ENCODE data around the gene LTA4H. TPM values are rescaled to one million over a fixed set of nuclear protein-coding genes. Genes with fewer than 3 reads are reported as not detected.

The LTA4H gene
- total and polyA plus RNA-seq, 12 donors = 25.2 to 50.6 (median 39.1) TPM

DNA sequence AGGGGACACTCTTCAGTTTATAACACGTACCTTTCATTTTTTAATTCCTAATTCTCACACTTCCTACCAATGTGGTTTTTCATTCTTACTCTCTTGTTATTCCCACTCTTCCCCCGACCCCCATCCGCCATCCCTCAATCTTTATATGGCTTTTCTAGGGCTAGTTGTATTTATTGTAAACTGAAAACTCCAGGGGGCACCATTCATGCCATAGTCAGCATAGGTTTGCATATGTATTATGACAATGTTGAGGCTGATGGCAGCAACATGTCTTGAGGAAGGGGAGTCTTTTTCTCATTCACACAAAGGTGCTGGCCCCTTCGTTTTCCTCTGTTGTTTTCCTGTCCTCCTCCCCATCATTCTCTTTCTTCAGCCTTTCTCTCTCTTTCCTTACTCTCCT is 27.7 kb upstream of the LTA4H start:
- peak in 4 of 9 donors; percentile 18 to 31 (median 26) for TF ChIP-seq CTCF (IDR thresholded peaks at IDR 0.05)
- WGBS, 2 donors = 76 to 78% methylated on average over 4 of the region's 4 CpGs
- no peaks in the 10 kb centered on the region for H3K27me3 ChIP-seq
- no peaks in the 10 kb centered on the region for H3K36me3 ChIP-seq
- peaks cover 0 to 32% (median 17%) of the 10 kb centered on the region in 9 donors for H3K4me1 ChIP-seq
- ATAC-seq (no peak), DNase-seq (no peak)
- H3K4me3 ChIP-seq = no peak overlapping the region
- no peaks in the 10 kb centered on the region for H3K9me3 ChIP-seq
- intact Hi-C loops (cut with DNase I) = loop anchor here (2.0 to 10.0 kb wide), 12 partner anchors 69 to 454 kb away; partner anchors contain the start of gene CDK17 (in 4 of the 10)
- H3K27ac ChIP-seq = no peak overlapping the region

DNA sequence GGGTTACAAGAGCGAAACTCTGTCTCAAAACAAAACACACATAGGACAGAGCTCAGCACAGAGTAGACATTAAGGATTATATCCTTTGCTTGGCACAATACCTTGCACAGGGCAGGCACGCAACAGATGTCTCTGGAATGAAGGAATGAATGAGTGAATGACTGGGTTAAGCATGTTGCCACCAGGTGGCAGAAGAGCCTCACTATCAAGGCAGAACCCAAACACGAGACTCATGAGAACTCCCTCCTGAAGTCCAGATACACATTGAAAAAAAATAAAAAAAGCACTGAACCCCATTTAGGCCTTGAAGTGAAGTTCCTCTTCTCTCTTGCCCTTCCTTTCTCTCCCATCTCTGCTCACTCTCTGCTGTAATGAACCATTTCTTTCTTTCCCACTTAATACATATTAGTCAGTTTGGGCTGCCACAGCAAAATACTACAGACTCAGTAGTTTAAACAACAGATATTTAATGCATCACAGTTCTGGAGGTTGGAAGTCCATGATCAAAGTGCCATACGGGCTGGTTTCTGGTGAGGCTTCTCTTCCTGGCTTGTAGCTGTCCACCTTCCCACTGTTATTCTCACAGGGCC is 26.6 kb upstream of the LTA4H start:
- intact Hi-C loops (cut with DNase I) = loop anchor here (1.0 to 10.0 kb wide), 15 partner anchors 70 to 455 kb away; partner anchors contain the start of gene CDK17 (in 4 of the 10)
- Histone ChIP-seq H3K27me3 (no peaks in the 10 kb centered on the region), H3K4me3 (no peak overlapping the region), H3K9me3 (peaks cover 0 to 5% (median 2%) of the 10 kb centered on the region in 11 donors), H3K27ac (peak overlapping the region in 1 of 10 donors; percentile 36), H3K36me3 (no peaks in the 10 kb centered on the region), H3K4me1 (peaks cover 0 to 32% (median 17%) of the 10 kb centered on the region in 9 donors)
- TF ChIP-seq CTCF (IDR thresholded peaks at IDR 0.05) = peak; percentile 79 to 91 (median 87)
- peak; percentile 37 to 80 for DNase-seq
- WGBS, 2 donors = 38 to 45% methylated on average over 4 of the region's 4 CpGs
- ATAC-seq = peak; percentile 75 to 89 (median 84)

DNA sequence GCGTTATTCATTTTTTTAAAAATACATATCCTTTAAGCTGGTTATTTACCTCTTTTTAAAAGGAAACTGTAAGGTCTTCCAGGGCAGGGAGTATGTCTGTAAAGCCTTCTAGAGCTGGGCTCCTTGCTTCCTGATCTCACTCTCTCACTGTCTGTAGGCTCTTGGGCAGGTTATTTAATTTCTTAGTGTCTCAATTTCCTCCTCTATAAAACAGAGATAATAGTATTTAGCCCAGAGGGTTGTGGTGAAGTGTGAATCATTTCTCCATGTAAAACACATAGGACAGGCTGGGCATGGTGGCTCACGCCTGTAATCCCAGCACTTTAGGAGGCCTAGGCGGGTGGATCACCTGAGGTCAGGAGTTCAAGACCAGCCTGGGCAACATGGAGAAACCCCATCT is 25.9 kb upstream of the LTA4H start:
- intact Hi-C loops (cut with DNase I) = loop anchor here (2.0 to 10.0 kb wide), 10 partner anchors 71 to 456 kb away; partner anchors contain the start of gene CDK17 (in 4 of the 10)
- no peak for ATAC-seq
- H3K36me3 ChIP-seq = no peaks in the 10 kb centered on the region
- peaks cover 0 to 32% (median 17%) of the 10 kb centered on the region in 9 donors for H3K4me1 ChIP-seq
- DNase-seq = no peak
- H3K27ac ChIP-seq = no peak overlapping the region
- peaks cover 0 to 11% (median 7%) of the 10 kb centered on the region in 11 donors for H3K9me3 ChIP-seq
- H3K27me3 ChIP-seq = no peaks in the 10 kb centered on the region
- 91 to 93% methylated on average over 3 of the region's 3 CpGs for WGBS, 2 donors
- no peak for TF ChIP-seq CTCF (IDR thresholded peaks at IDR 0.05)
- H3K4me3 ChIP-seq = no peak overlapping the region

DNA sequence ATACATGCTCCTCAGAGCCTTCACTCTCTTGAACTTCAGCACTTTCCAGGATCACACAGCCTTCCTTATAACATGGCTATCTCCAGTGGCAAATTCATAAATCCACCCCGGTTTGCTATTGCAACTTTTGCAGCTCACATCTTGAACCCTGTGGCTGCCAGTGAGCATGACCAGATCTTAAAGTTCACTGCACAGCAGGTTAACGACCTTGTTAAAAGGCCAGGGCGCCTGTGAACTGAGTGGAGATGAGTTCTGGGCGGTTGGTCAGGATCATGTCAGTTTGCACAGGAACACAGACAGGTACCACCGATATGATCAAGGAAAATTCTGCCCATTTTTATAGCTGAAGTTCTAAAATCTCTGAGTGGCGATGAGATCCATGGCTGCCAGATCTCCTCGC is 24.7 kb upstream of the LTA4H start:
- Histone ChIP-seq H3K4me3 (no peak overlapping the region), H3K4me1 (peaks cover 0 to 27% (median 15%) of the 10 kb centered on the region in 9 donors), H3K27me3 (no peaks in the 10 kb centered on the region), H3K9me3 (peaks cover 0 to 16% (median 7%) of the 10 kb centered on the region in 11 donors), H3K27ac (no peak overlapping the region), H3K36me3 (no peaks in the 10 kb centered on the region)
- DNase-seq (no peak), ATAC-seq (no peak)
- intact Hi-C loops (cut with DNase I) = loop anchor here (2.0 to 10.0 kb wide), 10 partner anchors 72 to 457 kb away; partner anchors contain the start of gene CDK17 (in 4 of the 10)
- TF ChIP-seq CTCF (IDR thresholded peaks at IDR 0.05) = no peak
- 81 to 82% methylated on average over 7 of the region's 7 CpGs for WGBS, 2 donors

All from heart right ventricle (tissue), 16 donors.